SK-N-SH (cell line): ENCODE measurements around the gene KLHL22. TPM values are rescaled to one million over a fixed set of nuclear protein-coding genes. Genes with fewer than 3 reads are reported as not detected.

ENCODE experiments used
- CTCF ChIA-PET: fragments of 300-600, 350-600 bp; formaldehyde crosslinking; extraction: SDS; loops from one replicate; lab custom pipeline; 2021; lab: Yijun Ruan, JAX
- POLR2A ChIA-PET: fragments of 350-600 bp; sonication (Branson Sonifier 250); formaldehyde crosslinking; extraction: SDS; loops from one replicate; lab custom pipeline; 2020; ENCODE audit warnings: antibody characterized with exemption, inconsistent platforms; lab: Yijun Ruan, JAX
- DNase-seq: peaks from one replicate; pipeline ENCODE4 v3.0.0; 2012
- H2AFZ ChIP-seq: fragments of 200-600 bp; sonication (generic); 2 replicates; pipeline ENCODE4 v1.8.1; 2016; ENCODE audit warnings: antibody characterized with exemption, mild to moderate bottlenecking, low read depth
- H3F3A ChIP-seq: fragments of 200-600 bp; sonication (generic); replicated peaks from 2 replicates; pipeline ENCODE3; 2016; ENCODE audit warnings: antibody characterized with exemption, mild to moderate bottlenecking; ENCODE audit not compliant: insufficient read depth
- H3K27ac ChIP-seq, 2 experiments: fragments of 200-500 bp in 1 of 2; fragments of 200-600 bp in 1 of 2; sonication (Bioruptor generic) in 1 of 2; sonication (generic), shearing (Covaris generic) in 1 of 2; 2 replicates each; pipeline versions ENCODE4 v1.5.1 to v1.6.1; 2014 to 2016; ENCODE audit warnings: low read depth in 2 of 2, inconsistent platforms in 1 of 2, low read length in 1 of 2, mild to moderate bottlenecking in 1 of 2, mixed read lengths in 1 of 2
- H3K27me3 ChIP-seq: fragments of 200-600 bp; sonication (generic), shearing (Covaris generic); 2 replicates; pipeline ENCODE4 v1.6.1; 2016; ENCODE audit warnings: mixed run types; ENCODE audit not compliant: insufficient read depth
- H3K36me3 ChIP-seq, 2 experiments: fragments of 200-500 bp in 1 of 2; fragments of 200-600 bp in 1 of 2; sonication (Bioruptor generic) in 1 of 2; sonication (generic) in 1 of 2; replicated peaks in 1 of 2; 2 replicates each; pipeline versions ENCODE3 to v1.5.1; 2014 to 2016; ENCODE audit warnings: low read length in 1 of 2, mild to moderate bottlenecking in 1 of 2; ENCODE audit not compliant: insufficient read depth in 2 of 2, control insufficient read depth in 1 of 2
- H3K4me1 ChIP-seq, 2 experiments: fragments of 200-500 bp in 1 of 2; fragments of 200-600 bp in 1 of 2; sonication (Bioruptor generic) in 1 of 2; sonication (generic), shearing (Covaris generic) in 1 of 2; 2 replicates each; pipeline versions ENCODE4 v1.5.1 to v1.6.1; 2014 to 2016; ENCODE audit warnings: low read depth in 1 of 2, low read length in 1 of 2, mixed run types in 1 of 2; ENCODE audit not compliant: insufficient read depth in 2 of 2, control insufficient read depth in 1 of 2
- H3K4me2 ChIP-seq: fragments of 200-600 bp; sonication (generic), shearing (Covaris generic); 2 replicates; pipeline ENCODE4 v1.6.1; 2017; ENCODE audit warnings: mixed run types
- H3K4me3 ChIP-seq, 2 experiments: fragments of 200-500 bp in 1 of 2; fragments of 200-600 bp in 1 of 2; sonication (Bioruptor generic) in 1 of 2; sonication (generic), shearing (Covaris generic) in 1 of 2; 2 replicates each; pipeline versions ENCODE4 v1.5.1 to v1.8.1; 2014 to 2016; ENCODE audit warnings: low read depth in 2 of 2, inconsistent platforms in 1 of 2, low read length in 1 of 2, mild to moderate bottlenecking in 1 of 2, mixed read lengths in 1 of 2, moderate library complexity in 1 of 2
- H3K79me2 ChIP-seq: fragments of 200-600 bp; sonication (generic); 2 replicates; pipeline ENCODE4 v1.8.1; 2017; ENCODE audit warnings: mild to moderate bottlenecking; ENCODE audit not compliant: insufficient read depth
- H3K9ac ChIP-seq: fragments of 200-600 bp; sonication (generic); 2 replicates; pipeline ENCODE4 v1.6.1; 2017; ENCODE audit warnings: mixed run types
- H3K9me2 ChIP-seq: fragments of 200-600 bp; sonication (generic); 2 replicates; pipeline ENCODE4 v1.6.1; 2017; ENCODE audit warnings: mixed run types
- H3K9me3 ChIP-seq: fragments of 200-600 bp; sonication (generic); 2 replicates; pipeline ENCODE4 v1.6.1; 2017; ENCODE audit warnings: mixed run types, mild to moderate bottlenecking, moderate library complexity
- H4K20me1 ChIP-seq: fragments of 200-600 bp; sonication (generic); 2 replicates; pipeline ENCODE4 v1.6.1; 2017; ENCODE audit warnings: mild to moderate bottlenecking, mixed run types; ENCODE audit not compliant: insufficient read depth
- ELF1 ChIP-seq: IDR thresholded peaks from 2 replicates; pipeline ENCODE4 v1.4.0; 2012
- FOXJ3 ChIP-seq: sonication (generic); formaldehyde crosslinking; IDR thresholded peaks from 2 replicates; pipeline ENCODE4 v1.5.1; 2020; ENCODE audit warnings: mild to moderate bottlenecking, missing genetic modification reagents
- GABPA ChIP-seq: IDR thresholded peaks from 2 replicates; pipeline ENCODE4 v1.4.0; 2012; ENCODE audit warnings: low read depth, mild to moderate bottlenecking
- GATA2 ChIP-seq: sonication (generic); formaldehyde crosslinking; IDR thresholded peaks from 2 replicates; pipeline ENCODE4 v1.5.0; 2020; ENCODE audit warnings: mild to moderate bottlenecking, missing genetic modification reagents
- JUND ChIP-seq: IDR thresholded peaks from 2 replicates; pipeline ENCODE4 v1.4.0; 2012
- MEF2A ChIP-seq: IDR thresholded peaks from 2 replicates; pipeline ENCODE4 v1.4.0; 2012; ENCODE audit warnings: low read depth, borderline replicate concordance
- MXI1 ChIP-seq: IDR thresholded peaks from 2 replicates; pipeline ENCODE4 v1.6.1; 2012; ENCODE audit warnings: mild to moderate bottlenecking, low read depth, low read length, improper control_type of control experiment
- NFIC ChIP-seq: IDR thresholded peaks from 2 replicates; pipeline ENCODE4 v1.4.0; 2012; ENCODE audit warnings: borderline replicate concordance
- RAD21 ChIP-seq: IDR thresholded peaks from 2 replicates; pipeline ENCODE4 v1.6.1; 2012; ENCODE audit warnings: mild to moderate bottlenecking, low read length
- RCOR1 ChIP-seq: fragments of 150-350 bp; IDR thresholded peaks from 2 replicates; pipeline ENCODE4 v1.6.1; 2017; ENCODE audit warnings: antibody characterized with exemption, low read length
- RFX5 ChIP-seq: IDR thresholded peaks from 2 replicates; pipeline ENCODE4 v1.6.1; 2012; ENCODE audit warnings: mild to moderate bottlenecking, improper control_type of control experiment, low read length
- SIN3A ChIP-seq: IDR thresholded peaks from 2 replicates; pipeline ENCODE4 v1.6.1; 2012; ENCODE audit warnings: low read depth, mild to moderate bottlenecking, low read length, moderate library complexity, borderline replicate concordance
- SMC3 ChIP-seq: IDR thresholded peaks from 2 replicates; pipeline ENCODE4 v1.6.1; 2012; ENCODE audit warnings: low read depth, low read length, improper control_type of control experiment
- TCF12 ChIP-seq: IDR thresholded peaks from 2 replicates; pipeline ENCODE4 v1.4.0; 2012
- TEAD4 ChIP-seq: IDR thresholded peaks from 2 replicates; pipeline ENCODE4 v1.4.0; 2012; ENCODE audit warnings: mild to moderate bottlenecking, borderline replicate concordance; ENCODE audit not compliant: insufficient read depth
- USF1 ChIP-seq: IDR thresholded peaks from 2 replicates; pipeline ENCODE4 v1.4.0; 2012; ENCODE audit warnings: low read depth, borderline replicate concordance
- ZBTB33 ChIP-seq: IDR thresholded peaks from 2 replicates; pipeline ENCODE4 v1.4.0; 2012; ENCODE audit warnings: low read depth, borderline replicate concordance
- WGBS: methylation state at CpG from one replicate; pipeline ENCODE4 v1.1.6; 2017; ENCODE audit warnings: low lambda C conversion rate; 5-methylcytosine and 5-hydroxymethylcytosine counted together
- polyA plus RNA-seq, 3 experiments: library from polyadenylated mRNA; depleted of rRNA; stranded (reverse); fragments of >200 nt; gene quantifications; 2 replicates each; pipeline ENCODE4 v1.2.3, GENCODE V29; 2012

KLHL22 gene
- polyA plus RNA-seq, 1 of the 3 experiments (the other 2 are of a cell fraction) = 26.5 TPM

GRCh38 chr22:20498913-20499312 is 3.3 kb upstream of the KLHL22 start:
- ChIA-PET CTCF (interaction anchor here (0.8 to 0.9 kb wide), 2 partner anchors 60 to 64 kb away, joined by 3 read pairs; no protein-coding TSS in a partner anchor), POLR2A (no interaction called here)
- Histone ChIP-seq H3F3A (peaks cover 7% of the 10 kb centered on the region), H3K79me2 (peaks cover 22% of the 10 kb centered on the region), H4K20me1 (peaks cover 4% of the 10 kb centered on the region; the same call in 1 of the 2 replicates), H3K4me2 (no peak overlapping the region), H3K36me3 (peaks cover 0 to 7% of the 10 kb centered on the region in 2 experiments), H2AFZ (no peak overlapping the region), H3K4me3 (no peak overlapping the region), H3K9ac (no peak overlapping the region), H3K9me2 (no peaks in the 10 kb centered on the region)
- WGBS = 95% methylated on average over 3 of the region's 3 CpGs
- TF ChIP-seq USF1 (no peak), ELF1 (no peak), ZBTB33 (no peak), FOXJ3 (CRISPR knock-in tag) (no peak), TEAD4 (no peak), NFIC (no peak), RCOR1 (no peak), MXI1 (no peak), RFX5 (no peak), JUND (no peak), SIN3A (no peak), GABPA (no peak), SMC3 (no peak)
- TF ChIP-seq, all 33 proteins: peak for 0
- peaks cover under 1 to 14% of the 10 kb centered on the region in 2 experiments; a peak in 2 of 4 replicates for H3K4me1 ChIP-seq
- no peaks in the 10 kb centered on the region for H3K27me3 ChIP-seq
- no peaks in the 10 kb centered on the region for H3K9me3 ChIP-seq
- DNase-seq = no peak
- H3K27ac ChIP-seq = no peak overlapping the region

- H3K4me1 ChIP-seq = peaks cover 5 to 11% of the 10 kb centered on the region in 2 experiments; a peak in 1 of 4 replicates
- H3K9ac ChIP-seq = no peak overlapping the region
- ChIA-PET POLR2A (no interaction called here), CTCF (interaction anchor here (1.0 to 2.1 kb wide), 3 partner anchors 37 to 79 kb away, joined by 3 to 14 read pairs (median 4); no protein-coding TSS in a partner anchor)
- TF ChIP-seq RFX5 (no peak), GABPA (no peak), MEF2A (no peak), TCF12 (no peak), GATA2 (CRISPR knock-in tag) (no peak), RAD21 (no peak)
- no peak overlapping the region for H3K4me3 ChIP-seq
- peaks cover 37% of the 10 kb centered on the region for H3K79me2 ChIP-seq
- H3K9me3 ChIP-seq = no peaks in the 10 kb centered on the region
- 97% methylated on average over 3 of the region's 3 CpGs for WGBS
- H3K4me2 ChIP-seq = peak overlapping the region; percentile 92; the same call in 1 of the 2 replicates
- peaks cover 5% of the 10 kb centered on the region for H3F3A ChIP-seq
- no peak overlapping the region for H3K27ac ChIP-seq
- no peak for DNase-seq
- peaks cover 11% of the 10 kb centered on the region for H4K20me1 ChIP-seq
- H3K36me3 ChIP-seq = peaks cover 0 to 7% of the 10 kb centered on the region in 2 experiments
- no peak overlapping the region for H2AFZ ChIP-seq
- H3K27me3 ChIP-seq = no peaks in the 10 kb centered on the region
- no peaks in the 10 kb centered on the region for H3K9me2 ChIP-seq
These were observed 1.8 kb upstream of the KLHL22 start for GRCh38 chr22:20497426-20497825.
